ENCODE measurements around the gene CCDC138.

CCDC138 gene

GRCh38 chr2:108923736-108924579 is 137.4 kb downstream of the CCDC138 start:
- DNase-seq, result no peak
- in situ Hi-C loops (cut with HindIII; ENCODE audit: low pct_ligation_motif_present, low pct_unique_long_range_greater_than_20kb, low sequenced_read_pairs), result no loop called here

DNA sequence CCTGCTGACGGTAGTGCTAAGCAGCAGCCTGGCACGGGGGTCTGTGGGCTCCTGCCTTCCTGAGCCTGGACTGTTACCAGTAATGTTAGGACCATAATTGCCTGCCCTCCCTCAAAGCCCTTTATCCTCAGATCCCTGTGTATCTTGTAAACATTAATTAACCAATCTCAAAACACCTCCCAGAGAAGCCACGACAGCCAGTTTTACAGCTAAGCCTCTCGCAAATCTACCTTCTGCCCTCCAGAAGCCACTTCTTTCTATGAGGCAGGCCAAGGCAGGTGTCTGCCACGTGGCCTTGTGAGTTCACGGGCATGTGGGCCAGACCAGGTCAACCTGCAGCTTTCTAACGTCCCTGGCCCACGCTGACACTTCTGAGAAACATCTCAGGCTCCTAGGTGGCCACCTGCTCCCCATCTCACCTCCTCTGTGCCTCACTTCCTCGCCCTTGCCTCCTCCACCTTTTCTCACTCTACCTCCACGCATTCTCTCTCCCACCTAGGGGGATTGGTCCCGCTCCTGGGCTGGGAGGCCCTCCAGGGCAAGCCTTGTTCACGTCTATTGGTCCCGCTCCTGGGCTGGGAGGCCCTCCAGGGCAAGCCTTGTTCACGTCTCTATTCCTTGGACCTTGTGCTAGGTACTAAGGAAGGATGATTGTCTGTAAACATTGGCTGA is 138.1 kb downstream of the CCDC138 start:
- no peak for DNase-seq
- in situ Hi-C loops (cut with HindIII; ENCODE audit: low pct_ligation_motif_present, low pct_unique_long_range_greater_than_20kb, low sequenced_read_pairs), result no loop called here

- in situ Hi-C loops (cut with HindIII; ENCODE audit: low pct_ligation_motif_present, low pct_unique_long_range_greater_than_20kb, low sequenced_read_pairs), result no loop called here
- no peak for DNase-seq
These were observed 138.7 kb downstream of the CCDC138 start for GRCh38 chr2:108925286-108925685.

GRCh38 chr2:108925735-108926134 is 139.2 kb downstream of the CCDC138 start:
- no peak for DNase-seq
- in situ Hi-C loops (cut with HindIII; ENCODE audit: low pct_ligation_motif_present, low pct_unique_long_range_greater_than_20kb, low sequenced_read_pairs), result no loop called here

Data from ACHN (cell line).